Lung (tissue), 12 donors: ENCODE data around the gene DCD. TPM values are rescaled to one million over a fixed set of nuclear protein-coding genes. Genes with fewer than 3 reads are reported as not detected.
A peak's percentile ranks its signal among the peaks of the same experiment; 100 is the strongest.

Experiments
- ATAC-seq: fragments of 200-7000 bp; cut with Tn5 transposase; one replicate; pipeline ENCODE4 v1.9.1; 2020; ENCODE audit warnings: moderate number of reproducible peaks; ENCODE audit not compliant: insufficient read depth, low FRiP score
- DNase-seq, 3 donors: peaks; one replicate each; pipeline ENCODE4 v3.0.0-alpha.2; 2013 to 2017
- H3K27ac ChIP-seq, 2 donors: one replicate each; pipeline ENCODE4 v1.5.1; 2013; ENCODE audit warnings: mild to moderate bottlenecking in 2 of 2, moderate library complexity in 2 of 2, control low read depth in 1 of 2, inconsistent platforms in 1 of 2, low read depth in 1 of 2, low read length in 1 of 2
- H3K27me3 ChIP-seq, 3 donors: one replicate each; pipeline ENCODE4 v1.5.1; 2013; ENCODE audit warnings: low read length in 2 of 3; ENCODE audit not compliant: control insufficient read depth in 3 of 3, insufficient read depth in 3 of 3
- H3K36me3 ChIP-seq, 4 donors: one replicate each; pipeline ENCODE4 v1.5.1; 2013; ENCODE audit warnings: low read length in 4 of 4, mild to moderate bottlenecking in 1 of 4, moderate library complexity in 1 of 4; ENCODE audit not compliant: control insufficient read depth in 4 of 4, insufficient read depth in 4 of 4
- H3K4me1 ChIP-seq, 5 donors: one replicate each; pipeline ENCODE4 v1.5.1; 2013; ENCODE audit warnings: low read length in 5 of 5, mild to moderate bottlenecking in 2 of 5, moderate library complexity in 1 of 5; ENCODE audit not compliant: control insufficient read depth in 5 of 5, insufficient read depth in 5 of 5
- H3K4me3 ChIP-seq: one replicate; pipeline ENCODE4 v1.5.1; 2013; ENCODE audit warnings: mild to moderate bottlenecking, control low read depth, moderate library complexity
- H3K9ac ChIP-seq, 2 donors: one replicate each; pipeline ENCODE4 v1.5.1; 2013; ENCODE audit warnings: low read length in 2 of 2, control low read depth in 1 of 2; ENCODE audit not compliant: insufficient read depth in 1 of 2
- H3K9me3 ChIP-seq, 4 donors: one replicate each; pipeline ENCODE4 v1.5.1; 2013; ENCODE audit warnings: low read length in 3 of 4, mild to moderate bottlenecking in 1 of 4, moderate library complexity in 1 of 4; ENCODE audit not compliant: control insufficient read depth in 4 of 4, insufficient read depth in 3 of 4
- WGBS, 2 donors: extraction: QIAGEN DNeasy Blood & Tissue Kit; methylation state at CpG; one replicate each; pipeline ENCODE4 v1.1.7; 2013; 5-methylcytosine and 5-hydroxymethylcytosine counted together
- polyA plus RNA-seq, 2 donors: library from polyadenylated mRNA; stranded (reverse); fragments of 200-250 nt; gene quantifications; one replicate each; pipeline ENCODE4 v1.2.1, GENCODE V29; 2013
- total RNA-seq, 2 donors: library from RNA; depleted of rRNA in 1 of 2; stranded (reverse); fragments of >200 nt in 1 of 2; gene quantifications; one replicate each; pipeline ENCODE4 v1.2.1, GENCODE V29; 2014 to 2021
- TF ChIP-seq, protein P1 (sequence below): IDR thresholded peaks from 2 replicates; pipeline ENCODE4 v1.5.1; 2012; ENCODE audit warnings: mild to moderate bottlenecking; ENCODE audit errors: control extremely low read depth, extremely low read depth
- donor health status: control.
- donor health status: control.
- donor health status: Bipolar disorder and iron deficiency.
- donor health status: healthy.
- donor health status: DM: yes; HTN: yes; CAD: no.

DCD gene
- total and polyA plus RNA-seq, 4 donors = not detected

- ATAC-seq (no peak), DNase-seq (peak in 2 of 3 donors; percentile 5 to 34)
- 44% methylated on average over 5 of the region's 5 CpGs for WGBS, 2 donors
- TF ChIP-seq, protein P1, sequence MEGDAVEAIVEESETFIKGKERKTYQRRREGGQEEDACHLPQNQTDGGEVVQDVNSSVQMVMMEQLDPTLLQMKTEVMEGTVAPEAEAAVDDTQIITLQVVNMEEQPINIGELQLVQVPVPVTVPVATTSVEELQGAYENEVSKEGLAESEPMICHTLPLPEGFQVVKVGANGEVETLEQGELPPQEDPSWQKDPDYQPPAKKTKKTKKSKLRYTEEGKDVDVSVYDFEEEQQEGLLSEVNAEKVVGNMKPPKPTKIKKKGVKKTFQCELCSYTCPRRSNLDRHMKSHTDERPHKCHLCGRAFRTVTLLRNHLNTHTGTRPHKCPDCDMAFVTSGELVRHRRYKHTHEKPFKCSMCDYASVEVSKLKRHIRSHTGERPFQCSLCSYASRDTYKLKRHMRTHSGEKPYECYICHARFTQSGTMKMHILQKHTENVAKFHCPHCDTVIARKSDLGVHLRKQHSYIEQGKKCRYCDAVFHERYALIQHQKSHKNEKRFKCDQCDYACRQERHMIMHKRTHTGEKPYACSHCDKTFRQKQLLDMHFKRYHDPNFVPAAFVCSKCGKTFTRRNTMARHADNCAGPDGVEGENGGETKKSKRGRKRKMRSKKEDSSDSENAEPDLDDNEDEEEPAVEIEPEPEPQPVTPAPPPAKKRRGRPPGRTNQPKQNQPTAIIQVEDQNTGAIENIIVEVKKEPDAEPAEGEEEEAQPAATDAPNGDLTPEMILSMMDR = no peak
- Histone ChIP-seq H3K27me3 (no peaks in the 10 kb centered on the region), H3K4me3 (no peak overlapping the region), H3K9me3 (peaks cover 0 to 10% (median 0%) of the 10 kb centered on the region in 4 donors), H3K9ac (no peak overlapping the region), H3K4me1 (no peaks in the 10 kb centered on the region), H3K36me3 (no peaks in the 10 kb centered on the region), H3K27ac (no peak overlapping the region)
Observed at GRCh38 chr12:54624315-54625279, 23.6 kb downstream of the DCD start.

GRCh38 chr12:54622463-54623183 is 25.5 kb downstream of the DCD start:
- TF ChIP-seq, protein P1 = no peak
- Histone ChIP-seq H3K9ac (no peak overlapping the region), H3K27ac (no peak overlapping the region)

GRCh38 chr12:54616933-54617680 is 31.1 kb downstream of the DCD start:
- Histone ChIP-seq H3K27ac (no peak overlapping the region), H3K4me1 (no peaks in the 10 kb centered on the region), H3K36me3 (no peaks in the 10 kb centered on the region), H3K4me3 (no peak overlapping the region), H3K9me3 (no peaks in the 10 kb centered on the region), H3K9ac (no peak overlapping the region), H3K27me3 (no peaks in the 10 kb centered on the region)
- 24 to 43% methylated on average over 6 of the region's 6 CpGs for WGBS, 2 donors
- no peak for DNase-seq
- TF ChIP-seq, protein P1 = no peak
- ATAC-seq = no peak

More at GRCh38 chr12:54622463-54623183, 25.5 kb downstream of the DCD start:
- Histone ChIP-seq H3K4me3 (no peak overlapping the region), H3K9me3 (peaks cover 0 to 3% (median 0%) of the 10 kb centered on the region in 4 donors), H3K27me3 (no peaks in the 10 kb centered on the region), H3K4me1 (no peaks in the 10 kb centered on the region), H3K36me3 (no peaks in the 10 kb centered on the region)
- no peak for ATAC-seq
- DNase-seq = no peak
